HCEC 1CT (cell line): ENCODE data around the gene CMSS1.
"Not testable (repeated sequence)": the region's sequence is repeated elsewhere in the genome, so short reads cannot be mapped to it uniquely, and the experiment has no call there.

Experiments used
- DNase-seq: peaks from one replicate; pipeline ENCODE4 v3.0.0-alpha.2; 2017

The CMSS1 gene

GRCh38 chr3:100096286-100096685, 278.6 kb downstream of the CMSS1 start:
- not testable (repeated sequence) for DNase-seq

- no peak for DNase-seq
Observed at GRCh38 chr3:100096866-100097265, 279.2 kb downstream of the CMSS1 start.

DNA sequence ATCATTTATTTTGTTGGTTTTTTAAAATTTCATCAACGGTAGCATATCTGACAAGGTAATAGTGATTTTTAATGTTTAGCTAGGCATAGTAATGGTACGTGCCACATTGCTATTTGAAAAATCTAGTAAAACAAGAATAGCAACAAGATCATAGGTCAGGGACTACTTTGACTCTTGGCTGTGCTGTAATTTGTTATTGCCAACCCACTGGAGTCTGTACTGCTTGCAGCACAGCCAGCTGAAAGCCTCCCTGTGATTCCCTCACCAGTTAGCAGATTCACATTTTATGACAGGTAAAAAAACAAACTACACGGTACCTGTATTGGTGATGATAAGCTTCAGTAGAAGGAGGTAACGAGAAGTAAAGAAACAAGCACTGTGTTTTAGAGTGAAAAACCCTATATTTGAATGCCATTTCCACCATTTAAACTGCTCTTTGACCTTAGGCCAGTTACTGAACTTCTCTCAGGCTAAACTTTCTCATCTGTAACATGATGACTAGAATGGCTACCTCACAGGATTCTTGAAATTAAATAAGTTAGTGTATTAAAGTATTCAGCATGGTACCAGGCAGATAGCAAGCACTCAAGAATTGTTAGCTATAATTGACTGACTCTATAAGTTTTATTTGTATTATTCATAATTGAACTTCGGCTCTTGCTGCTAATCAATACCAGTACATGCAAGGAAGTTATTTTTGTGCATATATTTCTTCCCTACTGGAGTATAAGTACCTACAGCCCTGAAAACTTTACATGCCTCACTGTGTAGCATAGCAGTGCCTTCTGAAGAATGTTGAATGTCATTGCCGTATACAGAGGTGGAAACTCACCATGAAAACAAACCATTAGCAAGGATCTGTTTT, 280.5 kb downstream of the CMSS1 start:
- no peak for DNase-seq

GRCh38 chr3:100098784-100099070, 281.1 kb downstream of the CMSS1 start:
- DNase-seq, result no peak

- no peak for DNase-seq
Observed at GRCh38 chr3:100099621-100100020, 282.0 kb downstream of the CMSS1 start.

GRCh38 chr3:100100425-100100824, 282.8 kb downstream of the CMSS1 start:
- no peak for DNase-seq

DNA sequence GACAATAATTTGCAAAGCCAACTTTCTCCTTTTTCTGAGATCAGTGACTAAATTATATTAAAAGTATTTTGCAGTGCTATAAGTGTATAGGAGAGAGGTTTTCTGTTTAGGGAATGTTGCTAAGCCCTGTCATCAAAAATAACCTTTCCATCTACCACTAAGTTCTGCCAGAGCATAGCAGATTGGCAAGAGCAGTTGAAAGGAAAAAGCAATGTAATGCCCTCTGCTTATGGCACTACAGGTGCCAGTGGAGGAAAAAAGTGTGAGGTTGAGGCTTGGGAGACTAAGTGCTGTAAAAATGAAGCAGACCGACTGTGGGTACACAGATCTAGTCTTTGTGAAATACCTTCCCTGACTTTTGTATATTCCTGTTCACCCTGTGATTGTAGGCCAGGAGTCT, 285.1 kb downstream of the CMSS1 start:
- no peak for DNase-seq

GRCh38 chr3:100103558-100104441, 286.1 kb downstream of the CMSS1 start:
- peak; percentile 83 for DNase-seq

GRCh38 chr3:100104442-100104798, 286.8 kb downstream of the CMSS1 start:
- DNase-seq, result no peak

GRCh38 chr3:100104817-100105413, 287.3 kb downstream of the CMSS1 start:
- DNase-seq, result no peak

GRCh38 chr3:100105501-100105900, 287.8 kb downstream of the CMSS1 start:
- no peak for DNase-seq

- no peak for DNase-seq
Observed at GRCh38 chr3:100106094-100106493, 288.4 kb downstream of the CMSS1 start.

DNA sequence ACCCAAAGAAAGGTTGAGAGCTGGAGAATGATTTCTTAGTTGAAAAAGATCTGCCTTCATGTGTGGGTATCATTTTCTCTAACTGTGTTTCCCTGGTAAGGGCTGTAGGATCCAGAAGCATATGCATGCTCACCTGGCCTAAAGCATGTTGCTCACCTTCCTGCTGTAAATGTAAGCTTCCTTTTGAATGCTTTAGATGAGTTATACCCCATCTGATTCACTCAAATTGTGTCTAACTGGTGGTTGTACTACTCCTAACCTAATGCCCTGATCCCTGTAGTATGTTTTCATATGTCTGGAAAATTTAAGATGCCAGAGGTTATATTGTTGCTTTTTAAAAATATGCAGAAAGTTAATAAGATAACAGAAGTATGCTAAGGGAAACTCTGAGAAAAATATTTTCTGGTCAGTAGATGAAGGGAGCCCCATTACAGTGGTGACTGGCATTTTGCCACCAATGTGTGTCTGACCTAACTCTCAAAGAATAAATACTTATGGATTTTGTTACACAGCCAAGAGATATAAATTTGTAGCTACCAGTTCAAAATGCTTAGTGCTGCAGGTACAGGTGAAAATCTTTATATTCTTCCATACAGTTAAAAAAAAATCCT, 289.0 kb downstream of the CMSS1 start:
- DNase-seq, result peak; percentile 18

DNA sequence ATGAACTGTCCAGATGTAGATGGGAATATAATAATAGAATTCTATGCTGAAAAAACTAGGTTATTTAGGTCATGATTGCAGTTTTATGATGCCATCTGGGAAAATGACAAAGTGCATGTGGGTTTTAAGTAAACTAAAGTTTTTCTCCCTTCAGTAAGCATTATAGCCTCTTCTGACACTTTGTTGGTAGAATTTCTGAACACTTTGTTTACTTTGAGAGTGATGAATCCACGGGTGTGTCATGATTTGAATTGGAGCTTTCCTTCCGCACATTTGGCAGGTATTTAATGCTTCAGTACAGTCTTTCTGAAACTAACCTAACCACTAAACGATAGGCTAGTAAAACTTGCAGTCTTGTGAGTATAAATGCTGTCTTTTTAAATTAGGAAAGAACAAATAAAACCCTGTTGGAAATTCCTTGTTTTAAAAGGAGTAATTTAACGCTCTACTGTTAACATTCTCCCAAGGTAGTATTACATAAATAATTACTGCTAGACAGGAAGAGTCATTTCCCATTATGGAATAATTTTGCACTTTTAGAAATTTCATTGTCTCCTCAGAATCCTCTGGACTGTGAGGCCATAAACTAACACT, 289.7 kb downstream of the CMSS1 start:
- DNase-seq, result peak; percentile 56

DNA sequence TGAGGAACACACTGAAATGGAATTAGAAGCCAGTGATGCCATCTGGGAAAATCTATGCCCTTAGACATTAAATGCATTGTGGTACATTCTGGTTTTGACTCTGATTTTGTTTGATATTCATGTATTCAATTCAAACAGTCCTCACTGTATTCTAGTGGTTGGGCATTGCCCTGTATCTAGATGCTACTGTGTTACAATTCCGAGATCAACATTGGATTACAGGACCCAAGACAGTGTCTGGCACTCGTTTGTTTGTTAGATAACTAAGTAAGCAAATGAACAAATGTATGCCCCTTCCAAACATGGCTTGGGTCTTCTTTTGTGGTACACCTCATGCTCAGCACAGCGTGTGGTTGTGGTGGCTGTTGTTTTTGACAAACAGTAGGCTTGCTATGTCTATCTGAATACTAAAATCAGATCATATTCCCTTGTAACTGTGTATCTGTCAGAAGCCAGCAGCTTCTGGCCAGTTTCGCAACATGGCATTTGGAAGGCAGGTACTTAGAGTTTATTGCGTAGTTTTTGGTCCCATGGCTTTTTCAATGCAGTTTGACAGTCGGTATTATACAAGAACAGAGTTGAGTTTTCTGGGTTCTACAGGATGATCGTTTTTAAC, 290.9 kb downstream of the CMSS1 start:
- DNase-seq, result no peak

GRCh38 chr3:100110162-100110561, 292.5 kb downstream of the CMSS1 start:
- DNase-seq, result no peak

- DNase-seq, result no peak
Observed at GRCh38 chr3:100111728-100112127, 294.1 kb downstream of the CMSS1 start.

DNA sequence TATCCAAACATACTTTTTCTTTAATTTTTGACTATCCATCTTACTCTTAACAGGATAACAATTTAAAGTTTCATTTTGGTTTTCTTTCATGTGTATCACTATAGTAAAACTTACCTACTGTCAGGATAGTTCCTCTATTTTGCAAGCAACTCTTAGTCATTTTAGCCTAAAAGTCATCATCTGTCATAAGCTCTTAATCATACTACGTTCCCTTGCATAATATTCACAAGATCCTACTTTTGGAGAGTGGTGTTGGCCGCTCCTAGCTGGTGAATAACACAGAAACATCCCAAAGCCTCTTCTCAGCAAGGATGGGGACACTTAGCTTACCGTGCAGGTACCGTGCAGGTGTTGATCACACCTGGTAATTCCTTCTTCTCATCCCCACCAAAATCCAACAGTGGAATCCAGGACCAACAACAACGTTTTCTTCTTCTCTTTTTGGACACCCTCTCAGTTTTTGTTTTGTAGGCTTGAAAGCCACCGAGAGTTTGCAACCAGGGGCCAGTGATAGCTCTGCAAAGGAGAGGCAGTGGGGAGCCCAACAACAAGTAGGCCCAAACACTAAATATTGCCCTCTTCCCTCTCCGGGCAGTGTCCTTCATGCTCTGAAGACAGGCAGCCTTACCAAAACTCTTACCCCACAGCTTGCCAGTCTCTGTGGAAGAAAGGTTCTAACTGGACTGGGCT, 296.2 kb downstream of the CMSS1 start:
- DNase-seq, result peak; percentile 69

GRCh38 chr3:100114413-100115030, 296.9 kb downstream of the CMSS1 start, which contains the start of gene FILIP1L:
FILIP1L (minus strand) TSS chr3:100114501.
- no peak for DNase-seq

- DNase-seq, result no peak
Observed at GRCh38 chr3:100117093-100117492, 299.4 kb downstream of the CMSS1 start.

- no peak for DNase-seq
Observed at GRCh38 chr3:100120012-100120411, 302.4 kb downstream of the CMSS1 start.
